ENCODE data around the gene GID8.

GRCh38 chr20:62959998-62960436 lies 22.1 kb downstream of the GID8 start:
- TF ChIP-seq, protein P1, sequence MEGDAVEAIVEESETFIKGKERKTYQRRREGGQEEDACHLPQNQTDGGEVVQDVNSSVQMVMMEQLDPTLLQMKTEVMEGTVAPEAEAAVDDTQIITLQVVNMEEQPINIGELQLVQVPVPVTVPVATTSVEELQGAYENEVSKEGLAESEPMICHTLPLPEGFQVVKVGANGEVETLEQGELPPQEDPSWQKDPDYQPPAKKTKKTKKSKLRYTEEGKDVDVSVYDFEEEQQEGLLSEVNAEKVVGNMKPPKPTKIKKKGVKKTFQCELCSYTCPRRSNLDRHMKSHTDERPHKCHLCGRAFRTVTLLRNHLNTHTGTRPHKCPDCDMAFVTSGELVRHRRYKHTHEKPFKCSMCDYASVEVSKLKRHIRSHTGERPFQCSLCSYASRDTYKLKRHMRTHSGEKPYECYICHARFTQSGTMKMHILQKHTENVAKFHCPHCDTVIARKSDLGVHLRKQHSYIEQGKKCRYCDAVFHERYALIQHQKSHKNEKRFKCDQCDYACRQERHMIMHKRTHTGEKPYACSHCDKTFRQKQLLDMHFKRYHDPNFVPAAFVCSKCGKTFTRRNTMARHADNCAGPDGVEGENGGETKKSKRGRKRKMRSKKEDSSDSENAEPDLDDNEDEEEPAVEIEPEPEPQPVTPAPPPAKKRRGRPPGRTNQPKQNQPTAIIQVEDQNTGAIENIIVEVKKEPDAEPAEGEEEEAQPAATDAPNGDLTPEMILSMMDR (IDR thresholded peaks at IDR 0.05): no peak
- TF ChIP-seq POLR2A (IDR thresholded peaks at IDR 0.05): no peak
